Cardiac septum (tissue), 1 donor: ENCODE data around the gene DDX39B. TPM values are rescaled to one million over a fixed set of nuclear protein-coding genes. Genes with fewer than 3 reads are reported as not detected.
"Not testable (repeated sequence)": the region's sequence is repeated elsewhere in the genome, so short reads cannot be mapped to it uniquely, and the experiment has no call there.

ENCODE experiments used
- DNase-seq: peaks from one replicate; pipeline ENCODE4 v3.0.0-alpha.2; 2020; ENCODE audit warnings: low spot score
- intact Hi-C: fragments of 100-400 bp; cut with DNase I; formaldehyde crosslinking; loops from one replicate; pipeline ENCODE4 v1.14.0; 2022
- total RNA-seq: library from RNA; stranded (reverse); fragmentation: NEBNext Ultra II Directional; extraction: Animal tissue kit (Norgen Biotek cat#: 25700); gene quantifications from one replicate; pipeline ENCODE4 v1.2.1, GENCODE V29; 2021
- donor health status: DM: no; HTN: no; CAD: no.

DDX39B gene
- total RNA-seq, 1 donor from 2014 or later, result 201 TPM

DNA sequence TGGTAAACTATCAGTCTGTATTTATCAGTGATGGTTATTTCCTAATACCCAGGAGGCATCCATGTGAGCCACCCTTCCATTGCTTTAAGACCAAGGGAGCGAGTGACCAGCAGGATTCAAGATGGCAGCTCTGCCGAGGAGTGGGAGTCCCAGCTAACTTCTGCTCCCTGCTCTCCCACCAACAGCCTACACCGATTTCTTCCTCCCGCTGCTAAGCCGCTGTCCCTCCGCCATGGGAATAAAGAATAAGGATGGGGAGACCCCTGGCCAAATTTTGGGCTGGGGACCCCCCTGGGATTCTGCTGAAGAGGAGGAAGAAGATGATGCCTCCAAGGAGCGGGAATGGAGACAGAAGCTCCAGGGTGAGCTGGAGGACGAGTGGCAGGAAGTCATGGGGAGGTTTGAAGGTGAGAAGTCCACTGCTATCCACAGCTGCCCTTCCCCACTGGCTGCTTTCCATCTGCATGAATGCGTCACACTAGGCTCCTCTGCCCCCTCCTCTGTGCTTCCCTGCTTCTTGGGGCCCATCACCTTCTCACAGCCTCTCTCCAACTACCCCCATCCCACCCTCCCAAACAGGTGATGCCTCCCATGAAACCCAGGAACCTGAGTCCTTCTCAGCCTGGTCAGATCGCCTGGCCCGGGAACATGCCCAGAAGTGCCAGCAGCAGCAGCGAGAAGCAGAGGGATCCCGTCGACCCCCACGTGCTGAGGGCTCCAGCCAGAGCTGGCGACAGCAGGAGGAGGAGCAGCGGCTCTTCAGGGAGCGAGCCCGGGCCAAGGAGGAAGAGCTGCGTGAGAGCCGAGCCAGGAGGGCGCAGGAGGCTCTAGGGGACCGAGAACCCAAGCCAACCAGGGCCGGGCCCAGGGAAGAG is 15.9 kb upstream of the DDX39B start:
- intact Hi-C loops, result no loop called here
- DNase-seq, result no peak

DNA sequence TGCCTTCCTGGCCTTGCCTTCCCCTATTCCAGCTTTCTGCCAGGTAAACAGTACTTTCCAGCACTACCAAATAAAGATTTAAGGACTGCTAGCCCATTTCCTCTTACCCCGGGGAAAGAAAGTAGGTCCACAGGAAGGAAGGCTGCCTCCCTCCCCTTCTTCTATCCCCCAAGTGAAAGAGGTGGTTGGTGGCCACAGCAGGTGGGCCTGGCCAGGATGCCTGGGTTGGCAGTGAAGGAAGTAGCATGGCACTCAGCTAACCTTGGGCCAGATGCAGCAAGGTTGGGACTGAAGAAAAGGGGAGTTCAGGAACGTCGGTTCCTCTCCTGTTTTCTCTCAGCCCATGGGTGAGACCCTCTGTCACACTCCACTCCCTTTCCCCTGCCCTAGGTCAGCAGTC is 14.5 kb upstream of the DDX39B start:
- DNase-seq, result no peak
- intact Hi-C loops, result no loop called here

DNA sequence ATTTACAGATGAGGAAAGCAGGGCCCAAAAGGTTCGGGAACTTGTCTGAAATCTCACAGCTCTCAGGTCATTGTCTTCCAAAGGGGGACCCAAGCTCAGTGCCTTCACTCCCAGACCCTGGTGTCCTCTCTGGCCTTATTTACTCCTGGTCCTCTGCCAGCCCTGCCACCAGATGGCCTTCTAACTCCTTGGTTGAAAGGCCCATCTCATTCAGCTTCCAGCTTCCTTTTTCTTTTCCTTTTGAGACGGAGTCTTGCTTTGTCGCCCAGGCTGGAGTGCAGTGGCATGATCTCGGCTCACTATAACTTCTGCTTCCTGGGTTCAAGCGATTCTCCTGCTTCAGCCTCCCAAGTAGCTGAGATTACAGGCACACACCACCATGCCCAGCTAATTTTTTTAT is 9.6 kb upstream of the DDX39B start:
- intact Hi-C loops, result not testable (repeated sequence)

DNA sequence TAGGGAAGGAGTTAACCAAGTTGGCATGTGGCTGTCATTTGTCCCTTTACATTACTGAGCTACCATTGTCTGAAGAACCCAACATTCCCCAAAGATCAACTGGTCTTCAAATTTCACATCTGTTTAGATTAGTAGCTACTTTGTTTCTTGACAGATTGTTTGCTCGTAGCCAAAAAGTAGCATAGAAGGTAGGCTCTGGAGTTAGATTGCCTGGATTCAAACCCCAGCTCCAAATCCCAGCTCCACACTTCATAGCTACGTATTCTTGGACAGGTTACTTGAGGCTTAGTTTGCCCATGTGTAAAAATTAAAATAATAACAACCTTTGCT is 6.7 kb upstream of the DDX39B start:
- no peak for DNase-seq
- intact Hi-C loops, result loop anchor here (5.0 to 10.0 kb wide), 3 partner anchors 34 to 406 kb away; partner anchors contain the start of genes LTB, NELFE and SKIC2

More for the DNA sequence above, 9.6 kb upstream of the DDX39B start:
- peak; percentile 86 for DNase-seq

DNA sequence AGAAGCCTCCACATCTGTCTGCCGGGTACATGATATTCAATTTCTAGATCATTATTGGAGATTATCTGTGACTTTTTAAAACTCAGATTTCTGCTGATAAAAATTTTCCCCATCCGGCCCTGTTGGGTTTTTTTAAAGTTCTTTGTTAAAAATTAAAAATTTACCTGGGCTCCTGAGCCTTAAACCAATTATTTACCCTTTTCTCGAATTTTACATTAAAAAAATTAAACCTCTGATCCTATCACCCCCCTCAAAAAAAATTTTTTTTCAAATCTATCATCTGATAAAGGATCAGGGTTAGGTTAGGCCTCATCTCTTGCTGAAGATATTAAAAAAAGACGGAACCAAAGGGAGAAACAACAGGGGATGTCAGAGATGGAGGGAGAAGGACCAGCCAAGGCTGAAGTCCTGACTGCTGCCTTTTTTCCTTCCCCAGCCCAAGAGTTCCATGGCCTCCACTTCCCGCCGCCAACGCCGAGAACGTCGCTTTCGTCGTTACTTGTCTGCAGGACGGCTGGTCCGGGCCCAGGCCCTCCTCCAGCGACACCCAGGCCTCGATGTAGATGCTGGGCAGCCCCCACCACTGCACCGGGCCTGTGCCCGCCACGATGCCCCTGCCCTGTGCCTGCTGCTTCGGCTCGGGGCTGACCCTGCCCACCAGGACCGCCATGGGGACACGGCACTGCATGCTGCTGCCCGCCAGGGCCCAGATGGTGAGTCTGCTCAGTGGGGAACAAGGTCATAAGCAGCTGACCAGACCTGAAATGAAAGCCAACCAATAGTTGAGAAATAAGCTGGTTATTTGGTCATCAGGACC is 6.1 kb upstream of the DDX39B start:
- intact Hi-C loops, result loop anchor here (1.0 to 10.0 kb wide), 4 partner anchors 34 to 407 kb away; partner anchors contain the start of genes LTB, NELFE, PRRC2A and SKIC2

DNA sequence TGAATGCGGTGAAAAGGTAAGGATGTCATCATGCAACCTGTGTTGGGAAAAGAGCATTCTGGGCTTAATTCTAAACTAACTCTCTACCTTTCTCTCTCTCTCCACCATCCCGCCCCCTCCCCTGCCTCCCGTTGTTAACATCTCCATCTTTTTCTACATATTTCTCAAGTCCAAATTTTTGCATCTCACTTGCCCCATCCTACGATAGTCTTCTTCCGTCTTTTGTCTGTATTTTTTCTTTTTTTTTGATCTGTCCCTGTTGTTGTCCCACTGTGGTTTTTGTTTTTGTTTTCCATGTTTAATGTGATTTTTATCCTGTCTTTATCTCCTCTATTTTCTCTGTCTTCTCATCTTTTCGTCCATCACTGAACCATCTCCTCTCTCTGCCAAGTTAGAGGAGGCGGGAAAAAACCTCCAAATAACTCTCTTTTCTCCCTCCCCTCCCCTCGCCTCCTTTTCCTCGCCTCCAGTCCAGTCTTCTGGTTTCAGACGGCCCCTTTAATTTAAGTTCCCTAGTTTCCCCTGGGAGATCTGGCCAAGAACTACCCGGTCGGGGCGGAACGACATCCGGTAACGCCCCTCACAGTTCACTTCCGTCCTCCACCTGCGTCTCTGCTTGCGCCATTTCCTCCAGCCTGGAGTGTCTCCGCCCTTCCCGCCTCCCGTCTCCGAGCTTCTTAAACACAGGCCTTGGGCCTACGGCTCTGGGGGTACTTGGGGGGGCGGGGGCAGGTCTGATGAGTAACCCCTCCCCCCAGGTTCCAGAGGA is 5.3 kb upstream of the DDX39B start, which contains the start of gene NFKBIL1:
Gene NFKBIL1, plus strand, starts transcription at position 651 of the 769 bp plus-strand sequence. Its CDS starts 87 bp downstream, at position 738.
- peak; percentile 98 for DNase-seq
- intact Hi-C loops, result loop anchor here (1.0 to 10.0 kb wide), 5 partner anchors 35 to 408 kb away; partner anchors contain the start of genes LTB, NELFE, PRRC2A and SKIC2

More for the DNA sequence above, 6.1 kb upstream of the DDX39B start:
- DNase-seq, result no peak

DNA sequence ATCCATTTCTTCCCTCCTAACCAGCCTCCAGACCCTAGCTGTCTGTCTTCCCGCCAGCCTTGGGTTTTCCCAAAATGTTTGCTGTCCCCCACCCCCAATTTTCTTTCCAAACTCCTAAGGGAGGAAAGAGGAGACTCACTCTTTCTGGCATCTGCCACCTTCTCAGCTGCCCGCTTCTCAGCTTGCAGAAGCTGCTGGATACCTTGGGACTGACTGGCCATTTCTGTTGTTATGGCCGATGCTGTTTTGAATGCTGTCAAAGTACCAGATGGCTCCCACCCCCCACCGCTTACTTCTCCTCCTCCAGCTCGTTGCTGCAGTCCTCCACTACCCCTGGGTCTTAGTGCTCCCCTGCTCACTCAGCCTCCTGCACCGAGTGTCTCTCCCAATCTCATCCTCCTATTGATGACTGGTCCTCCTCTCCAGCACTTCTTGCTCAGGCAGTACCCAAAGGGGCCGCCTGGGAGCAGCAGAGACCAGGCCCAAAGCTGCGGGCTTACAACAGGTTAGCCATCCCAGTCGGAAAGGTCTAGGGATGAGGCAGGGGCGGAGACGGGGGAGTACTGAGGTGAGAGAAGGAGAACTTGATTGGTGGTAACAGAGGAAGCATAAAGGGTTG is 4.6 kb upstream of the DDX39B start, which contains the start of gene ATP6V1G2:
Gene ATP6V1G2, minus strand, starts transcription at position 270 of the 619 bp plus-strand sequence. Its CDS starts 49 bp downstream, at position 221.
- intact Hi-C loops, result loop anchor here (1.0 to 10.0 kb wide), 4 partner anchors 36 to 408 kb away; partner anchors contain the start of genes LTB, NELFE and SKIC2
- DNase-seq, result peak; percentile 94

DNA sequence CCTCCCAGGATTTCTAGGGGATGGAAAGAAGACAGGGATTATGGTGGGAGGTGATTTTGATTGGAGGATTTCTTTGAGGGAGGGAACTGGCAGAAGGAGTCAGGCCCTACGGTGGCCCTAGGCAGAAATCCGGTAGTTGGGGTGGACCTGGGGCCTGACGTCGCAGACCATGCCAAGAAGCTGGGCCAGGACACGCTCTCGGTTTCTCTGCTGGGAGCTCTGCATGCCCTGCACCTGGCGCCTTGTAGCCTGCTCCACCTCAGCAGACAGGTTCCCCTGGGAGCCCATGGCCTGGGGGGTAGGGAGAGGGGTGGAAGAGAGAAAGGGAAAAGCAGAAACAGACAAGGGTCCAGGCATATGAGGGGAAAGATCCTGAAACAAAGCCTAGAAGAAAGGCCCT is 3.5 kb upstream of the DDX39B start:
- intact Hi-C loops, result loop anchor here (5.0 to 10.0 kb wide), 3 partner anchors 37 to 410 kb away; partner anchors contain the start of genes LTB, NELFE and SKIC2
- peak; percentile 47 for DNase-seq

DNA sequence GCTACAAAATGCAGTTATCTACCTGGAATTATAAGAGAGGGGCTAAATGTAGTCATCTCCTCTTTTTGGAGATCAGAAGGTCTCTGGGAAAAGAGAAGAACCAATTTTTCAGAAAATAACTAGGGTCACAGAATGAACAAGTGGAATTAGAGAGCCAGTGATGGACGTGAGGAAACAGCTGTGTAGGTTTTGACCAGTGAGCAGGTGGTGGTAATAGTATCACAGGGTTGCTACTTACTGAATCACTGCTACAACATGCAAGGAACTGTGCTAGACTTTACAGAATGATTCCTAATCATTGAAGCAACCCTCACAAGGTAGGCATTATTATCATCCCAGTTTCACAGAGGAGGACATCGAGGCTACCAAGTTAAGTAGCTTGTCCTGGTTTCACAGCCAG is 2.9 kb upstream of the DDX39B start:
- intact Hi-C loops, result loop anchor here (5.0 to 10.0 kb wide), 4 partner anchors 38 to 927 kb away; partner anchors contain the start of genes LTB, MRPS18B, NELFE and PPP1R10
- peak; percentile 17 for DNase-seq

DNA sequence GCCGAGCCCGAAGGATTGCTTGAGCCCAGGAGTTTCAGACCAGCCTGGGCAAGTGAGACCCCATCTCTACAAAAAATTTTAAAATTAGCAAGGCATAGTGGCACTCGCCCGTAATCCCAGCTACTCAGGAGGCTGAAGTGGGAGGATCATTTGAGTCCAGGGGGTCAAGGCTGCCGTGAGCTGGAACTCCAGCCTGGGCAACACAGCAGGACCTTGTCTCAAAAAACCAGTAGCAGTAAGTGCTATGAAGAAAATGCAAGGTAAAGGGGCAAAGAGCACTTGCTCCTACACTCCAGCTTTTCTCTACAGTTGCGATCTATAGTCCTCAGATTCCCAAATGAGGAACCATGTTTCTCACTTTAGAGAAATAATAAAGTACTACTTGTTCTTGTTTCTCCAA is 1.8 kb upstream of the DDX39B start:
- intact Hi-C loops, result loop anchor here (2.0 to 10.0 kb wide), 4 partner anchors 51 to 926 kb away; partner anchors contain the start of genes MRPS18B, NELFE, PPP1R10 and SKIC2
- peak; percentile 49 for DNase-seq

DNA sequence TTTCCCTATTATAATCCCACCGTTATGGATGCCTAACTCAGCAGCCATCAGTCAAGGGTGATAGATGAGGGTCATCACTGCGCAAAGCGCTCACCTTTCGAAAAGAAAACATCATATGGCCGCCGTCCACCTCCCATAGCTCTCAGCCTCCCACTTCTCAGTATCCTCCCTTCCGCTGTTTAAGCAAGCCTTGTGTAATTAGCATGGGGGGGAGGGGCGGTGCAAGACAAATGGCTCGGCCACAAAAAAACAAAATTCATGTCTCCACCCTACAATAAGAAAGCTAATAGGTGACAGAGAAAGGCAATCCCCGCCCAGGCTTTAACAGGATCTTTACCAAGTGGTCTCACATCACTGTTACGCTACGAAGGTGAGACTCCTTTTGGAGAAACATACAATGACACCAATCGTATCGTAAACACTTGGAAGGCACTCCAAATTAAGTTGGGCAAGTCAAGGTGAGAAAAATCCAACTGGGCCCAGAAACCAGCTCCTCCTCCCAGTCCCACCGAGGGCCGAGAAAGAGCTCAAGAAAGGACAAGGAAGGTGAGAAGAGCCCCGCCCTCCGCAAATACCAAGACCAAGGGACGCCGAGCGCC is 645 bp downstream of the DDX39B start:
- DNase-seq, result no peak
- intact Hi-C loops, result loop anchor here (5.0 to 10.0 kb wide), 3 partner anchors 294 to 924 kb away; partner anchors contain the start of genes MRPS18B, NELFE, PPP1R10 and SKIC2

DNA sequence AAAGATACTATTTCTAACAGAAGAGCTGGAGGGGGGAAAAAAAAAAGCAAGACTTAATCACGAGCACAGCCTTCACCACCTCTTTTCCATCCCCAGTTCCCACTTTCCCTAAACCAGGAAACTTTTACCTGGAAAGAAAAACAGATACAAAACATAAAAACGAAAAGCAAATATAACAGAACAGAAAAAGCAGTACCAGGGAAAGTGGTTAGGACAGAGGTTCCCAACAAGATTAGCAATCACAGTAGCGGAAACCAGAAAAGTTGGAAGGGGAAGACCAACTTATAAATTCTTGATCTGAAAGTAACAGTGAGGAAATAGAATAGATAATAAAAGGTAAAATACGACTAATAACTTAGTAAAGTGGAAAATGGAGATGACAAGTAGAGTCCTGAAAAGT is 1.2 kb downstream of the DDX39B start:
- no peak for DNase-seq
- intact Hi-C loops, result loop anchor here (5.0 to 10.0 kb wide), 3 partner anchors 294 to 923 kb away; partner anchors contain the start of genes MRPS18B, NELFE, PPP1R10 and SKIC2

DNA sequence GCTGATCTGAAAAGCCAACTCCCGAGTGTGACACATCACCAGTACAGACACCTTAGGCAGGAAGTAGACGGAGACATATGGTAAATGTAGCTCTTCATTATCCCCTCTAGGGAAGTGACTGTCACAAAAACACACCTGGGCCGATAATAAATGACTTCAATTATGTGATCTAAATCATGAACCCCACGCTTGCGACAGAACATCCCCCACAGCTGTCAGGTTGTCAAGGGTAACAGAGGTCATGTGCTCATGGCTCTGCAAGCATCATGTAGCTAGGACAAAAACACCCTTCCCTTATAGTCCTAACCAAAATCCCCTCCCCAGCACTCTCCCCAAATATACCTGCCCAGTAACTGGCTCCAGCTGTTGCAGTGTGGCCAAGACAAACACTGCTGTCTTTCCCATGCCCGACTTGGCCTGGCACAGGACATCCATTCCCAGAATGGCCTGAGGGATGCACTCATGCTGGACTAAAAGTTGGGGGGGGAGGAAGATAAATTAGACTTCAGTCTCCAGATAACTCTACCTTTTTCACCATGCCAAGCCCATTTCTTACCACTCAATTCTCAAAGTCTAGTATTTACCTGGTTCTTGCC is 2.9 kb downstream of the DDX39B start:
- intact Hi-C loops, result no loop called here

DNA sequence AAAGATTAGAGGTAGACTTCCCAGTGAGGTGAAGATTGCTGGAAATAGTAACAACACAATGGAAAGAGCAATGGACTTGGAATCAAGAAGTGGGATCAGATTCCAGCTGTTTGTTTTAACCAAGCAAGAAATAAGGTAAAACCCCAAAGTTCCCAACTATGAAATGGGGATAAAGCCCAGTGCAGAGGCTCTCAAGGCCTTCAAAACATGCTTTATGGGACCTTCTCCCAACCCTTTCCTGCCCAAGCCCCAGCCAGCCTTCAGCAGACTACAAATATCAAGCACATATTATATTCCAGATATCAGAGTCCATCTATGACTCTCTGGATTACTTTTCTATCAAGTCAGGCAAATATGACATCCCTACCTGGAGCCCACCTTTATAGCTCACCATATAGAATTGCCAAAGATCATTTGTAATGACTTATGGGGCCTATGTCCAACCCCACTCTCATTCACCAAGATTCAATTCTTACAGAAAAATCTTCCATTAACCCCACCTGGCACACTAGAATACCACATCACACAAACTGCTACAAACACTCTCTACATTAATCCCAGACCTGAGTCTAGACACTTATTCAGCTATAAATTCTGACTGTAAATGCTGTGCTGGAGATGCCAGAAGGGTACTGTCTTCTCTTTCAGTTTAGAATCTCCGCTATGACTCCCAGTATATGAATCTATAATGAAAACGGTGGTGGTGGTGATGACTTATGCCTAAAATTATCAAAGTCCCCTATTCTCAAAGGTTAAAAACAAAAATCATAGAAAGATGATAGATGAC is 6.1 kb downstream of the DDX39B start:
- no peak for DNase-seq
- intact Hi-C loops, result no loop called here

More for the DNA sequence above, 2.9 kb downstream of the DDX39B start:
- no peak for DNase-seq

DNA sequence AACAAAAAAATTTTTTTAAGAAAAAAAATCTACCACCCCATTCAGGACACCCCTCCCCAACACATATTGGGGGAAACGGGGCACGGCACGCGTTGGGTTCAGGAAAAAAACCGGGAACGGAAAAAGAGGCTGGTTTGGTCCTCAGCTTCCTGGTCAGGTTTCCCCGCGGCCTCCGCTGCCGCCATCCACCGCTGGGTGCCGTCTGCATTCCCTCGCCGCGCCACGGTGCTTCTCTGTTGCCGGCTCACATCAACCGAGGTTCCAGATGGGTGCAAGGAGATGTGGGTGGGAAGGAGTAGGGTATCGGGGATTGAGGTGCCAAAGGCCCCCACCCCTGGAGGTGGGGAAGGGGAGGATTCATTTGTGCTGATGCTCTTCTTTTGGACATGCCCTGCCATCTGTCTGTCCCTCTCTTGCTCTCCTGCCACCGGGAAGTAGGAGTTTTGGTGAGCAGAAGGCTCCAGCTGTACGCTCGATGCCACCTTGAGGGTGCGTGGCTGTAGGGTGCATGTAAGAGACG is 7.2 kb downstream of the DDX39B start:
- intact Hi-C loops, result no loop called here

DNA sequence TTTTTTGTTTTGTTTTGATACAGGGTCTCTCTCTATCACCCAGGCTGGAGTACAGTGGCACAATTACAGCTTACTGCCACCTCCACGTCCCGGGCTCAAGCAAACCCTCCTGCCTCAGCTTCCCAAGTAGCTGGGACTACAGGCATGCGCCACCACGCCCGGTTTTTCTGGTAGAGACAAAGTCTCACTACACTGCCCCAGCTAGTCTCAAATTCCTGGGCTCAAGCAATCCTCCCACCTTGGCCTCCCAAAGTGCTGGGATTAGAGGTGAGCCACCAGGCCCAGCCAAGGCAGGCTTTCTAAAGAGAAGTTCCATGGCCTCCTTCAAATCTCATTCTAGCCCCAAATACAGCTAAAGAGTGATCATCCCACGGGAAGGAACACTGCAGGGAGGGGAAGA is 7.8 kb downstream of the DDX39B start:
- no peak for DNase-seq

More for the DNA sequence above, 7.2 kb downstream of the DDX39B start:
- DNase-seq, result no peak

More for the DNA sequence above, 7.8 kb downstream of the DDX39B start:
- intact Hi-C loops, result no loop called here
